Mesenchymal stem cell (in vitro differentiated cells and primary cell): ENCODE results near the gene TESK2.

Source experiments
- DNase-seq: peaks from one replicate; pipeline ENCODE4 v3.0.0-alpha.2; 2013
- H2AFZ ChIP-seq: one replicate; pipeline ENCODE4 v1.6.1; 2013; ENCODE audit warnings: low read depth, mild to moderate bottlenecking, control low read depth, inconsistent platforms, low read length, moderate library complexity
- H2AK5ac ChIP-seq: 2 replicates; pipeline ENCODE4 v1.6.1; 2013; ENCODE audit warnings: low read length, moderate library complexity, mild to moderate bottlenecking, inconsistent platforms; ENCODE audit not compliant: severe bottlenecking
- H2BK120ac ChIP-seq: one replicate; pipeline ENCODE4 v1.6.1; 2013; ENCODE audit warnings: low read depth, mild to moderate bottlenecking, inconsistent platforms, low read length, moderate library complexity
- H2BK12ac ChIP-seq, 2 experiments: one replicate each; pipeline ENCODE4 v1.6.1; 2013; ENCODE audit warnings: inconsistent platforms in 2 of 2, low read length in 2 of 2, mild to moderate bottlenecking in 2 of 2, moderate library complexity in 2 of 2, control low read depth in 1 of 2
- H2BK15ac ChIP-seq: one replicate; pipeline ENCODE4 v1.6.1; 2013; ENCODE audit warnings: mild to moderate bottlenecking, low read depth, inconsistent platforms; ENCODE audit not compliant: poor library complexity, severe bottlenecking
- H2BK5ac ChIP-seq: 2 replicates; pipeline ENCODE4 v1.6.1; 2013; ENCODE audit warnings: low read depth, mild to moderate bottlenecking, low read length, control low read depth, inconsistent platforms; ENCODE audit not compliant: poor library complexity, severe bottlenecking
- H3K14ac ChIP-seq, 2 experiments: one replicate each; pipeline ENCODE4 v1.6.1; 2013; ENCODE audit warnings: inconsistent platforms in 2 of 2, low read length in 2 of 2, control low read depth in 1 of 2, mild to moderate bottlenecking in 1 of 2, moderate library complexity in 1 of 2
- H3K18ac ChIP-seq, 2 experiments: one replicate each; pipeline ENCODE4 v1.6.1; 2013; ENCODE audit warnings: inconsistent platforms in 2 of 2, low read length in 2 of 2, control low read depth in 1 of 2, low read depth in 1 of 2, mild to moderate bottlenecking in 1 of 2
- H3K23ac ChIP-seq, 2 experiments: one replicate each; pipeline ENCODE4 v1.6.1; 2013; ENCODE audit warnings: inconsistent platforms in 2 of 2, low read length in 2 of 2, mild to moderate bottlenecking in 2 of 2, moderate library complexity in 2 of 2, control low read depth in 1 of 2
- H3K27ac ChIP-seq: 2 replicates; pipeline ENCODE4 v1.5.1; 2013; ENCODE audit warnings: mild to moderate bottlenecking, moderate library complexity, low read length, control low read depth, inconsistent platforms; ENCODE audit not compliant: poor library complexity, severe bottlenecking
- H3K27me3 ChIP-seq, 2 experiments: 2 replicates each; pipeline versions ENCODE4 v1.6.1 to v1.7.0; 2013; ENCODE audit warnings: low read length in 2 of 2, mild to moderate bottlenecking in 2 of 2, moderate library complexity in 2 of 2, control low read depth in 1 of 2, inconsistent platforms in 1 of 2; ENCODE audit not compliant: control insufficient read depth in 1 of 2, insufficient read depth in 1 of 2
- H3K36me3 ChIP-seq, 2 experiments: 2 replicates each; pipeline versions ENCODE4 v1.6.1 to v1.7.0; 2013; ENCODE audit warnings: low read length in 2 of 2, control low read depth in 1 of 2, inconsistent platforms in 1 of 2, low read depth in 1 of 2, mild to moderate bottlenecking in 1 of 2; ENCODE audit not compliant: insufficient read depth in 2 of 2, control insufficient read depth in 1 of 2
- H3K4ac ChIP-seq, 2 experiments: one replicate each; pipeline ENCODE4 v1.6.1; 2013; ENCODE audit warnings: inconsistent platforms in 2 of 2, low read length in 2 of 2, mild to moderate bottlenecking in 2 of 2, moderate library complexity in 2 of 2, control low read depth in 1 of 2, low read depth in 1 of 2
- H3K4me1 ChIP-seq: 2 replicates; pipeline ENCODE4 v1.6.1; 2013; ENCODE audit warnings: low read depth, low read length, control low read depth; ENCODE audit not compliant: control insufficient read depth, insufficient read depth
- H3K4me2 ChIP-seq: 2 replicates; pipeline ENCODE4 v1.6.1; 2013; ENCODE audit warnings: low read length, mild to moderate bottlenecking, inconsistent platforms; ENCODE audit not compliant: poor library complexity, severe bottlenecking
- H3K4me3 ChIP-seq, 2 experiments: 2 replicates each; pipeline versions ENCODE4 v1.5.1 to v1.7.0; 2013; ENCODE audit warnings: low read length in 2 of 2, mild to moderate bottlenecking in 2 of 2, control low read depth in 1 of 2, low read depth in 1 of 2; ENCODE audit not compliant: insufficient read depth in 1 of 2
- H3K79me1 ChIP-seq: replicated peaks from 2 replicates; pipeline ENCODE4 v1.6.1; 2013; ENCODE audit warnings: mild to moderate bottlenecking, control low read depth, low read length, inconsistent platforms; ENCODE audit not compliant: poor library complexity, severe bottlenecking
- H3K9ac ChIP-seq: 2 replicates; pipeline ENCODE4 v1.7.0; 2013; ENCODE audit warnings: mild to moderate bottlenecking, low read length, moderate library complexity
- H3K9me3 ChIP-seq: 2 replicates; pipeline ENCODE4 v1.7.0; 2013; ENCODE audit warnings: mild to moderate bottlenecking, low read length; ENCODE audit not compliant: control insufficient read depth
- H4K8ac ChIP-seq: one replicate; pipeline ENCODE4 v1.6.1; 2013; ENCODE audit warnings: inconsistent platforms, mild to moderate bottlenecking, low read length, moderate library complexity
- H4K91ac ChIP-seq: one replicate; pipeline ENCODE4 v1.6.1; 2013; ENCODE audit warnings: mild to moderate bottlenecking, low read length, inconsistent platforms
- WGBS: methylation state at CpG from one replicate; pipeline ENCODE4 v1.1.7; 2013; ENCODE audit warnings: mixed read lengths; 5-methylcytosine and 5-hydroxymethylcytosine counted together

Gene TESK2

GRCh38 chr1:45508295-45509151, 17.6 kb upstream of the TESK2 start:
- Histone ChIP-seq H3K9ac (no peak overlapping the region), H3K18ac (no peak overlapping the region), H2BK15ac (no peak overlapping the region), H2AK5ac (no peak overlapping the region), H3K27ac (no peak overlapping the region), H3K23ac (no peak overlapping the region), H4K91ac (no peak overlapping the region), H3K14ac (no peak overlapping the region), H3K4ac (no peak overlapping the region), H3K4me2 (no peak overlapping the region), H3K4me1 (peaks cover 2% of the 10 kb centered on the region), H2AFZ (no peak overlapping the region), H4K8ac (no peak overlapping the region), H3K4me3 (no peak overlapping the region), H2BK5ac (no peak overlapping the region), H3K36me3 (peaks cover 52 to 62% of the 10 kb centered on the region in 2 experiments), H2BK12ac (no peak overlapping the region), H3K79me1 (peaks cover 12% of the 10 kb centered on the region), H3K9me3 (no peaks in the 10 kb centered on the region), H3K27me3 (no peaks in the 10 kb centered on the region), H2BK120ac (no peak overlapping the region)
- DNase-seq = no peak
- 91% methylated on average over 13 of the region's 15 CpGs for WGBS

- no peak for DNase-seq
- no peak overlapping the region for H3K18ac ChIP-seq
- H3K23ac ChIP-seq = no peak overlapping the region
- H2BK5ac ChIP-seq = no peak overlapping the region
- peaks cover 1% of the 10 kb centered on the region for H3K4me1 ChIP-seq
- no peak overlapping the region for H2BK120ac ChIP-seq
- H3K4me2 ChIP-seq = no peak overlapping the region
- H2BK15ac ChIP-seq = no peak overlapping the region
- H3K4me3 ChIP-seq = no peak overlapping the region
- H4K8ac ChIP-seq = no peak overlapping the region
- H3K14ac ChIP-seq = no peak overlapping the region
- no peak overlapping the region for H2AK5ac ChIP-seq
- no peak overlapping the region for H2AFZ ChIP-seq
- H3K4ac ChIP-seq = no peak overlapping the region
- no peaks in the 10 kb centered on the region for H3K9me3 ChIP-seq
- no peak overlapping the region for H3K27ac ChIP-seq
- H4K91ac ChIP-seq = no peak overlapping the region
- H2BK12ac ChIP-seq = no peak overlapping the region
- H3K27me3 ChIP-seq = no peaks in the 10 kb centered on the region
- peaks cover 51 to 56% of the 10 kb centered on the region in 2 experiments for H3K36me3 ChIP-seq
- no peak overlapping the region for H3K9ac ChIP-seq
- peaks cover 12% of the 10 kb centered on the region for H3K79me1 ChIP-seq
- WGBS = 94% methylated on average over 4 of the region's 4 CpGs
These were observed 16.9 kb upstream of the TESK2 start for GRCh38 chr1:45507893-45508292.

- H3K9ac ChIP-seq = no peak overlapping the region
- no peak overlapping the region for H2AK5ac ChIP-seq
- no peak overlapping the region for H2BK12ac ChIP-seq
- H2BK5ac ChIP-seq = no peak overlapping the region
- no peak overlapping the region for H3K14ac ChIP-seq
- DNase-seq = no peak
- H2BK15ac ChIP-seq = no peak overlapping the region
- H3K4me2 ChIP-seq = no peak overlapping the region
- H3K79me1 ChIP-seq = peaks cover 13% of the 10 kb centered on the region
- no peak overlapping the region for H3K18ac ChIP-seq
- no peak overlapping the region for H2AFZ ChIP-seq
- H3K9me3 ChIP-seq = no peaks in the 10 kb centered on the region
- H4K91ac ChIP-seq = no peak overlapping the region
- H3K23ac ChIP-seq = no peak overlapping the region
- WGBS = 97% methylated on average over 6 of the region's 6 CpGs
- no peaks in the 10 kb centered on the region for H3K27me3 ChIP-seq
- no peak overlapping the region for H3K4me3 ChIP-seq
- no peak overlapping the region for H4K8ac ChIP-seq
- no peak overlapping the region for H3K4ac ChIP-seq
- no peak overlapping the region for H3K27ac ChIP-seq
- H2BK120ac ChIP-seq = no peak overlapping the region
- peaks cover 45 to 49% of the 10 kb centered on the region in 2 experiments for H3K36me3 ChIP-seq
- no peaks in the 10 kb centered on the region for H3K4me1 ChIP-seq
These were observed 16.2 kb upstream of the TESK2 start for GRCh38 chr1:45507195-45507594.

- Histone ChIP-seq H3K4ac (no peak overlapping the region), H2BK120ac (no peak overlapping the region), H2BK12ac (no peak overlapping the region)
These were observed 12.7 kb upstream of the TESK2 start for GRCh38 chr1:45503462-45504360.

More at GRCh38 chr1:45503462-45504360, 12.7 kb upstream of the TESK2 start:
- 99% methylated on average over 14 of the region's 14 CpGs for WGBS
- H2AK5ac ChIP-seq = no peak overlapping the region
- H3K9ac ChIP-seq = no peak overlapping the region
- H3K4me3 ChIP-seq = no peak overlapping the region
- H4K91ac ChIP-seq = no peak overlapping the region
- no peak overlapping the region for H2BK15ac ChIP-seq
- peaks cover 7% of the 10 kb centered on the region for H3K4me1 ChIP-seq
- no peak overlapping the region for H3K4me2 ChIP-seq
- H2BK5ac ChIP-seq = no peak overlapping the region
- DNase-seq = no peak
- no peak overlapping the region for H3K18ac ChIP-seq
- H3K36me3 ChIP-seq = peaks cover 15 to 18% of the 10 kb centered on the region in 2 experiments
- no peaks in the 10 kb centered on the region for H3K27me3 ChIP-seq
- no peaks in the 10 kb centered on the region for H3K9me3 ChIP-seq
- no peak overlapping the region for H3K14ac ChIP-seq
- H2AFZ ChIP-seq = no peak overlapping the region
- H4K8ac ChIP-seq = no peak overlapping the region
- no peak overlapping the region for H3K23ac ChIP-seq
- no peak overlapping the region for H3K27ac ChIP-seq
- H3K79me1 ChIP-seq = peaks cover 12% of the 10 kb centered on the region
